Embryonic facial prominence (tissue), 1 donor: ENCODE measurements around the gene HMGA1.

Experiments used
- DNase-seq: peaks from one replicate; pipeline ENCODE4 v3.0.0-alpha.2; 2016; ENCODE audit errors: extremely low spot score

Gene HMGA1, protein sequence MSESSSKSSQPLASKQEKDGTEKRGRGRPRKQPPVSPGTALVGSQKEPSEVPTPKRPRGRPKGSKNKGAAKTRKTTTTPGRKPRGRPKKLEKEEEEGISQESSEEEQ

DNA sequence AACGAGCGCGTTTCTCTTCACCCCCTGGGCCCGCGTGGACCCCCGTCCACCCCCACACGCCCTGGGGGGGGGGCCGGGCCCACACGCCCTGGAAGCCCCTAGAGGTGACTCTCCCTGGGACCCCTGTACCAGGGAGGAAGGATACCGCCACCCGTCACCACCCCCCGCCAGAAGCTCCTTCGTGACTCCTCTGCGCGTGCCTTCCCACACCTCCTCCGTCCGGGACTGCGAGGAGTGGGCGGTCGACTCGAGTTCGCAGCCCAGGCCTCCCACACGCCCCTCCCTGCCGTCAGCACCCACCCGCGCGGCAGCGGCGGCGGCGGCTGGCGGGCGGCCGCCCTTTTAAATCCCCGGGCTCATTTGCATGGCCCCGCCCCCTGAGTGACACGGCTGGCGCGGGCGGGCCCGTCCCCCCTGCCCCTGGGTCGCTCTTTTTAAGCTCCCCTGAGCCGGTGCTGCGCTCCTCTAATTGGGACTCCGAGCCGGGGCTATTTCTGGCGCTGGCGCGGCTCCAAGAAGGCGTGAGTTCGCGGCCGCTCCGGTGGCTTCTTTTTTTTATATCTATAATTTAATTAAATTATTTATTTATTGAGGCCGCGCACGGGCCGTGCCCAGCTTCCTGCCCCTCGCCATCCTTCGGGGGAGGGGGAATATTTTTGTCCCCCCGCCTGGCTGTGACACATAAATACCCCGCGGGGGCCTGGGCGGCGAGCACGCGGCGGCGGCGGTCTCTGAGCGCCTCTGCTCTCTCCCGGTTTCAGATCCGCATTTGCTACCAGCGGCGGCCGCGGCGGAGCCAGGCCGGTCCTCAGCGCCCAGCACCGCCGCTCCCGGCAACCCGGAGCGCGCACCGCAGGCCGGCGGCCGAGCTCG, at the start of gene HMGA1:
TSS of gene HMGA1 (plus strand) at position 431 of the 873 bp plus-strand sequence. CDS start 3,908 bp downstream, outside the sequence.
- peak; percentile 69 for DNase-seq

DNA sequence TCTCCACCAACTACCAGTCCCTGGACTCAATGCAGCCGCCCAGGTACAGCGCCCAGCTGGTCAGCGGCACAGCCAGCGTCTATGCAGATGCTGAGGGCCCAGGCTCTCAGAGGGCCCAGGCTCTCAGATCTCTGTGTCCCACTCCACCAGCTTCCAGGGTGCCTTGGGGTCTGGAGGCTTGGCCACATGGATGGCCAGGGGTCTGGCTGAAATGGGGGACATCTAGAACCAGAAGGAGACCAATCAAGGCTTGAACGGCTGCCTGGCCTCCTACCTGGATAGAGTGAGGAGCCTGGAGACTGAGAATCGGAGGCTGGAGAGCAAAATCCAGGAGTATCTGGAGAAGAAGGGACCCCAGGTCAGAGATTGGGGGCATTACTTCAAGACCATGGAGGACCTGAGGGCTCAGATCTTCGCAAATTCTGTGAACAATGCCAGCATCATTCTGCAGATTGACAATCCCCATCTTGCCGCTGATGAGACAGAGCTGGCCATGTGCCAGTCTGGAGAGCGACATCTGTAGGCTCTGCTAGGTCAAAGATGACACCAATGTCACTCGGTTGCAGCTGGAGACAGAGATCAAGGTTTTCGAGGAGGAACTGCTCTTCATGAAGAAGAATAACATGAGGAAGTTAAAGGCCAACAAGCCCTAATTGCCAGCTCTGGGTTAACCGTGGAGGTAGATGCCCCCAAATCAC, 46.7 kb upstream of the HMGA1 start:
- no peak for DNase-seq

DNA sequence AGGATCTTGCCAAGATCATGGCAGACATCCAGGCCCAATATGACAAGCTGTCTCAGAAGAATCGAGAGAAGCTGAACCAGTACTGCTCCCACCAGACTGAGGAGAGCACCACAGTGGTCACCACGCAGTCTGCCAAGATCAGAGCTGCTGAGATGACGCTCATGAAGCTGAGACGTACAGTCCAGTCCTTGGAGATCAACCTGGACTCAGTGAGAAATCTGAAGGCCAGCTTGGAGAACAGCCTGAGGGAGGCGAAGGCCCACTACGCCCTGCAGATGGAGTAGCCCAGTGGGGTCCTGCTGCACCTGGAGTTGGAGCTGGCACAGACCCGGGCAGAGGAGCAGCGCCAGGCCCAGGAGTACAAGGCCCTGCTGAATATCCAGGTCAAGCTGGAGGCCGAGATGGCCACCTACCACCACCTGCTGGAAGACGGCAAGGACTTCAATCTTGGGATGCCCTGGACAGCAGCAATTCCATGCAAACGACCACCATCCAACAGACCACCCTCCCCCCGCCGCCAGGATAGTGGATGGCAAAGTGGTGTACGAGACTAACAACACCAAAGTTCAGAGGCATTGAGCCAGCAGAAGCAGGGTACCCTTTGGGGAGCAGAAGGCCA, 46.1 kb upstream of the HMGA1 start:
- no peak for DNase-seq

GRCh38 chr6:34194772-34195171, 41.9 kb upstream of the HMGA1 start:
- DNase-seq = no peak

DNA sequence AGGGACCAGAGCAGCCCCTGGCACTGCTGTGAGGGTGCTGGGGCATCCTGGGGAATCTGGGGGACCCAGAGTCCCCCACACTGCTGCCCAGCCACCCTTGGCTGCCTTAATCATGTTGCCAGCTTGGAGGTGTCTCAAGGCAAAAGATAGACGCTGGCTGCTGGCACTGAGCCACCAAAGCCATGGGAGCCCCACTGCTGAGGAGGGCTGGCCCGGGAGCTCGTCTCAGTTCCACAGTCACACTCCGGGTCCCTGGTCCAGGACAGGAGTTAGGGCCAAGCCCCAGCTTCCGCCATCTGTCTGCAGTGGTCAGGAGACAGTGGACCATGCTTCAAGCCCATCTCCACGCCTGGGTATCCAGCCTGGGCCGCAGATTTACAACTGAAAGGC, 41.0 kb upstream of the HMGA1 start:
- DNase-seq = no peak

GRCh38 chr6:34196116-34196832, 40.4 kb upstream of the HMGA1 start:
- DNase-seq = peak; percentile 50

- DNase-seq = no peak
Measured at GRCh38 chr6:34196833-34197195, 39.9 kb upstream of the HMGA1 start.

- DNase-seq = no peak
Measured at GRCh38 chr6:34200340-34200971, 36.2 kb upstream of the HMGA1 start.

DNA sequence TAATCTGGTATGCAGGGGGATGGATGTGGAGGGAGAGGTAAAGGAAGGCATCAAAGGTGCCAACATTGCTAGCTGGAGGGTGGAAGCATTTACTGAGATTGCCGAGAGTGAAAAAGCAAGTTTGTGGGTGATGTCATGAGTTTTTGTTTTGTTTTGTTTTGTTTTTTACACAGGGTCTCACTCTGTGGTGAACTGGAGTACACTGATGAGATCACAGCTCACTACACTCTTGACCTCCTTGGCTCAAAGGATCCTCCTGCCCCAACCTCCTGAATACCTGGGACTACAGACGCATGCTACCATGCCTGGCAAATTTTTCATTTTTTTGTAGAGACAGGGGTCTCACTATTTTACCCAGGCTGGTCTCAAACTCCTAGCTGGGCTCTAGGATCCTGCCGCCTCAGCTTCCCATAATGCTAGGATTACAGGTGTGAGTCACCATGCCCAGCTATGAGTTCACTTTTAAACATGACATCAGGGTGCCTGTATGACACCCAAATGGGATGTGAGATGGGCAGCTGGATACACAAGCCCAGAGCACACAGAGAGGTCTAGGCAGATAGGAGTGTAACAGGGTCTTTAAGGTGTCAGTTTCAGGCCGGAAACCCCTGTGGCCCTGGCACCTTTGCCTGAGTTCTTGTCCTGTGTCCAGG, 35.1 kb upstream of the HMGA1 start:
- no peak for DNase-seq

DNA sequence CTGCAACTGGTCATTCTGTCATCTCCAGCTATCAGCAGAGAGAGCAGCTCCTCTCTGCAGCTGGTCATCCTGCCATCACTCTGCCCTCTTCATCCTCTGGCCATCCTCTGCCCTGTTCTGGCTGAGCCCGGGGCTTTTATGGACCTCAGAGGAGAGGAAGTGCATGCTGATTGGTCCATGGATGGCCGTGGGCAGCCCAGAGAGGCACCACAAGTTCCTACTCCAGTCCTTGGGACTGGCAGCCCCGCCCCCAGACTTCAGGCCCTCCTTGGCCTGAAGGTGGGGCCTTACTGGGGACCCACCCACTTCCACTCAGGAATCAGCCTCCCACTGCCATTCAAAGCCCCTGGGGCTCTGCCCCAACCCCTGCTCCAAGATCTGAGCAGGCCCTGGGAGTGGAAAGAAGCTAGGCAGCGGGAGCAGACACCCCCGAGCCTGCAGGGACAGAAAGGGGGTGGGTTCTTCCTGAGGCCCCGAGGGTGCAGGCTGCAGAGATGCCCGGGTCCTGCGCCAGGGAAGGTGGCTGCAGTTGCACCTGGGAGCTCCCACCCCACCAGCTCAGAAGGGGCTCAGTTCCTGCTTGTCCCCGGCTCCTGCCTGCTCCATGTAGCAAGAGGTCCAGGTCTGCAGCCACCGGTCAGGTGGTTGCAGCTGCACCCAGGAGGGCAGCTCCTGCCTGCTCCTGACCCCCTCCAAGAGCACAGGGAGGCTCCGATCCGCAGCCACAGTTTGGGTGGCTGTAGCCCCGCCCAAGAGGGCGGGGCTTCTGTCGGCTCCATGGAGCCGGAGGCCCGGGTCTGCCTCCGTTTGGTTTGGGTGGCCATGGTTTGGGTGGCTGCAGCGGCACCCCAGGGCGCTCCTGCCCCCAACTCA, 34.1 kb upstream of the HMGA1 start:
- no peak for DNase-seq

DNA sequence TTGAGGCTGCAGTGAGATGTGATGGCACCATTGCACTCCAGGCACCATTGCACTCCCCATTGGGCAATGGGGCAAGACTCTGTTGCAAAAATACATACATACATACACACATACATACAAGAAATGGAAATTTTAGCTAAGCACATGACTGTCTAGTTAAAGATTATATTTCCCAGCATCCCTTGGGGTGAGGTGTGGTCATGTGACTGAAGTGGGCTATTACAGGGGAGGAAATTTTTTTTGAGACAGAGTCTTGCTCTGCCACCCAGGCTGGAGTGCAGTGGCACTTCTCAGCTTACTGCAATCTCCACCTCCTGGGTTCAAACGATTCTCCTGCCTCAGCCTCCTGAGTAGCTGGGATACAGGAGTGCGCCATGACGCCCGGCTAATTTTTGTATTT, 32.0 kb upstream of the HMGA1 start:
- no peak for DNase-seq

GRCh38 chr6:34205466-34205865, 31.2 kb upstream of the HMGA1 start:
- no peak for DNase-seq

GRCh38 chr6:34205916-34206315, 30.8 kb upstream of the HMGA1 start:
- DNase-seq = no peak

GRCh38 chr6:34206726-34207125, 29.9 kb upstream of the HMGA1 start:
- DNase-seq = no peak

- no peak for DNase-seq
Measured at GRCh38 chr6:34207695-34208443, 28.8 kb upstream of the HMGA1 start.

DNA sequence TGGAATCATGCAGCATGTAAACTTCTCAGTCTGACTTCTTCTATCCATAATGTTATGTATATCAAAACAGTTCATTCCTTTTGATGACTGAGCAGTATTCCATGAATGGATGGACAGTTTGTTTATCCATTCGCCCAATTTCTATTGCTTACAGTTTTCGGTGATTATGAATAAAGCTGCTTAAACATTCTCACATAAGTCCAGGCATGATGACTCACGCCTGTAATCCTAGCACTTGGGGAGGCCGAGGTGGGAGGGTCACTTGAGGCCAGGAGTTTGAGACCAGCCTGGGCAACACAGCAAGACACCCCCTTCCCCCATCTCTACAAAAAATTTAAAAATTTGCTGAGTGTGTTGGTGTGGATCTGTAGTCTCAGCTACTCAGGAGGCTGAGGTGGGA, 22.9 kb upstream of the HMGA1 start:
- DNase-seq = no peak

GRCh38 chr6:34218691-34219090, 18.0 kb upstream of the HMGA1 start:
- DNase-seq = no peak

GRCh38 chr6:34223381-34223955, 13.2 kb upstream of the HMGA1 start:
- no peak for DNase-seq
